Suprapubic skin (tissue), 3 donors: ENCODE measurements around the gene TMEM192.

ENCODE experiments used
- CTCF ChIP-seq, 2 donors: fragments of 200-600 bp in 1 of 2; fragments of 450-650 bp in 1 of 2; sonication (generic) in 1 of 2; IDR thresholded peaks; one replicate each; pipeline ENCODE4 v1.5.1; 2016 to 2019; ENCODE audit warnings: antibody characterized with exemption in 2 of 2, mild to moderate bottlenecking in 1 of 2, moderate library complexity in 1 of 2
- POLR2AphosphoS5 ChIP-seq, 3 donors: sonication (generic); formaldehyde crosslinking; IDR thresholded peaks; one replicate each; pipeline ENCODE4 v1.6.1; 2017; ENCODE audit warnings: antibody characterized with exemption in 3 of 3

DNA sequence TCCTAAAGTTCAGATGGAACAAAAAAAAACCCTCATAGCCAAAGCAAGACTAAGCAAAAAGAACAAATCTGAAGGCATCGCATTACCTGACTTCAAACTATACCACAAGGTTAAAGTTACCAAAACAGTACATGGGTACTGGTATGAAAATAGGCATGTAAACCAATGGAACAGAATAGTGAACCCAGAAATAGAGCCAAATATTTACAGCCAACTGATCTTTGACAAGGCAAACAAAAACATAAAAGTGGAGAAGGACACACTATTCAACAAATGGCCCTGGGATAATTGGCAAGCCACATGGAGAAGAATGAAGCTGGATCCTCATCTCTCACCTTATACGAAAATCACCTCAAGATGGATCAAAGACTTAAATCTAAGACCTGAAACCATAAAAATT is 44.2 kb upstream of the TMEM192 start:
- no peak for TF ChIP-seq POLR2AphosphoS5 (IDR thresholded peaks at IDR 0.05)
- TF ChIP-seq CTCF (IDR thresholded peaks at IDR 0.05): no peak
